Measurements from ENCODE around the gene ZNRF1.

DNA sequence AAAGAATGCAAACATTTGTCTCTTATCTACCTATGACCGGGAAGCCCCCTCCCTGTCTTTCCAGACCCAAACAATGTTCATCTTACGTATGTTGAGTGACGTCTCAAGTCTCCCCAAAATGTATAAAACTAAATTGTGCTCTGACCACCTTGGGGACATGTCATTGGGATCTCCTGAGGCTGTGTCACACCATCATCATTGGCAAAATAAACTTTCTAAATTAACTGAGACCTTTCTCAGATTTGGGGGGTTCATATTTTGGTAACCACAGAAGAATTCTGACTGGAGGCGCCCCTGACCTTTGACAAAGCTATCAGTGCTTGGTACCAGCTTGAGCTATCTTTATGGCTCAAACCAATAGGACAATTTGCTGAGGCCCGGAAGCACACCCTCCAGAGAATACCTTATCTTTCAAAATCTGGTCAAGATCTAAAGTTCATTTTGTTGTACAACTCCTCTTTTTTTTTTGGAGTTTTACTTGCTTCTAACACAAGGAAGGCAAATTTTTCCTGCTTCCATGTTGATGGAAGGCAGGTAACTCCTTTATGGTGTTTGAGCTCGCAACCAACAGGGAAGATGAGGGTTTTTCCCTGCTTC, 120.2 kb downstream of the ZNRF1 start:
- TF ChIP-seq POLR2AphosphoS5 (IDR thresholded peaks at IDR 0.05; ENCODE audit: low read depth, low read length) (no peak), SIN3A (IDR thresholded peaks at IDR 0.05; ENCODE audit: low read depth) (no peak), SRF (IDR thresholded peaks at IDR 0.05; ENCODE audit: low read depth) (no peak)
